Measurements from ENCODE around the gene EGLN1.
"Not testable (repeated sequence)": the region's sequence is repeated elsewhere in the genome, so short reads cannot be mapped to it uniquely, and the experiment has no call there.

EGLN1 gene

DNA sequence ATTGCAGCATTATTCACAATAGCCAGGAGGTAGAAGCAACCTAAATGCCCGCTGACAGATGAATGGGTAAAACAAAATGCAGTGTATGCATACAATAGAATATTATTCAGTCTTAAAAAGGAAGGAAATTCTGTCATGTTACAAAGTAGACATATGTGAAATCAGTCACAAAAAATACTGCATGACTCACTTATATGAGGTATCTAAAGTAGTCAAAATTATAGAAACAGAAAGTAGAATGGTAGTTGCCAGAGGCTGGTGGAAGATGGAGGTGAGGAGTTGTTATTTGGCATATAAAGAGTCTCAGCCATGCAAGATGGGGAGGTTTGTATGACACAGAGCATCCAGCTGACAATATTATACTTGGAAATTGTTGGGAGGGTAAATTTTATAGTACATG is 43.0 kb upstream of the EGLN1 start:
- no peaks in the 10 kb centered on the region for H3K4me1 ChIP-seq (ENCODE audit: insufficient read depth, low read length, severe bottlenecking)
- H3K9me2 ChIP-seq (ENCODE audit: low read depth, low read length): no peaks in the 10 kb centered on the region
- no peak overlapping the region for H3K9ac ChIP-seq (ENCODE audit: low read length)
- H4K20me1 ChIP-seq (ENCODE audit: insufficient read depth, low read length): no peaks in the 10 kb centered on the region
- no peaks in the 10 kb centered on the region for H3K27me3 ChIP-seq (ENCODE audit: insufficient read depth, low read length)
- H2AFZ ChIP-seq (ENCODE audit: low read length): no peak overlapping the region
- no peak overlapping the region for H3K4me2 ChIP-seq (ENCODE audit: low read length)
- no peak overlapping the region for H3K4me3 ChIP-seq (ENCODE audit: low read depth, low read length, poor library complexity, severe bottlenecking)
- no peaks in the 10 kb centered on the region for H3K9me3 ChIP-seq (ENCODE audit: low read length)
- TF ChIP-seq, protein P1, sequence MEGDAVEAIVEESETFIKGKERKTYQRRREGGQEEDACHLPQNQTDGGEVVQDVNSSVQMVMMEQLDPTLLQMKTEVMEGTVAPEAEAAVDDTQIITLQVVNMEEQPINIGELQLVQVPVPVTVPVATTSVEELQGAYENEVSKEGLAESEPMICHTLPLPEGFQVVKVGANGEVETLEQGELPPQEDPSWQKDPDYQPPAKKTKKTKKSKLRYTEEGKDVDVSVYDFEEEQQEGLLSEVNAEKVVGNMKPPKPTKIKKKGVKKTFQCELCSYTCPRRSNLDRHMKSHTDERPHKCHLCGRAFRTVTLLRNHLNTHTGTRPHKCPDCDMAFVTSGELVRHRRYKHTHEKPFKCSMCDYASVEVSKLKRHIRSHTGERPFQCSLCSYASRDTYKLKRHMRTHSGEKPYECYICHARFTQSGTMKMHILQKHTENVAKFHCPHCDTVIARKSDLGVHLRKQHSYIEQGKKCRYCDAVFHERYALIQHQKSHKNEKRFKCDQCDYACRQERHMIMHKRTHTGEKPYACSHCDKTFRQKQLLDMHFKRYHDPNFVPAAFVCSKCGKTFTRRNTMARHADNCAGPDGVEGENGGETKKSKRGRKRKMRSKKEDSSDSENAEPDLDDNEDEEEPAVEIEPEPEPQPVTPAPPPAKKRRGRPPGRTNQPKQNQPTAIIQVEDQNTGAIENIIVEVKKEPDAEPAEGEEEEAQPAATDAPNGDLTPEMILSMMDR (IDR thresholded peaks at IDR 0.05; ENCODE audit: low read length): no peak
- TF ChIP-seq EZH2 (IDR thresholded peaks at IDR 0.05; ENCODE audit: borderline replicate concordance, low read length): no peak
- no peaks in the 10 kb centered on the region for H3F3A ChIP-seq (ENCODE audit: insufficient read depth, low read length)
- no peaks in the 10 kb centered on the region for H3K79me2 ChIP-seq (ENCODE audit: insufficient read depth, low read length)
- no peaks in the 10 kb centered on the region for H3K36me3 ChIP-seq (ENCODE audit: insufficient read depth, low read length)
- no peak overlapping the region for H3K27ac ChIP-seq (ENCODE audit: low read depth, low read length, poor library complexity, severe bottlenecking)

DNA sequence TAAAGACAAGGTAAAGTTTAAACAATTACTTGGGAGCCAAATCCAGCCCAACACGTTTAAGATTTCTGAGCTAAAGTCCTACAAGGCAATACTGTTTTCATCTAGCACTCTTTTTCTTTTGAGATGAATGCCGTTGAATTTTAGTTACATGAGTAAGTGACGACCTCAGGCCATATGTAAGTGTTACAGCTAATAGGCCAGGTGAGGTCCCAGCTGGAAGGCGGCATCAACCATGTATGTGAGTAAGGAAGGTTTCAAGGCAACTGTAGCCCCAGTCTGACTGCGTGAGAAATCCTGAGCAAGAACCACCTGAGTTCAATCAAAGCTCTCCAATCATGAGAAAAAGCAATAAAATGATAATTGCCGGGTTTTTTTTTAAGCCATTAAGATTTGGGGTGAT is 41.5 kb upstream of the EGLN1 start:
- no peaks in the 10 kb centered on the region for H3K27me3 ChIP-seq (ENCODE audit: insufficient read depth, low read length)
- H4K20me1 ChIP-seq (ENCODE audit: insufficient read depth, low read length): no peaks in the 10 kb centered on the region
- H3K9me3 ChIP-seq (ENCODE audit: low read length): no peaks in the 10 kb centered on the region
- no peak overlapping the region for H3K9ac ChIP-seq (ENCODE audit: low read length)
- H3K9me2 ChIP-seq (ENCODE audit: low read depth, low read length): no peaks in the 10 kb centered on the region
- TF ChIP-seq, protein P1 (IDR thresholded peaks at IDR 0.05; ENCODE audit: low read length): no peak
- H3K79me2 ChIP-seq (ENCODE audit: insufficient read depth, low read length): no peaks in the 10 kb centered on the region
- H3K36me3 ChIP-seq (ENCODE audit: insufficient read depth, low read length): no peaks in the 10 kb centered on the region
- no peaks in the 10 kb centered on the region for H3F3A ChIP-seq (ENCODE audit: insufficient read depth, low read length)
- H3K27ac ChIP-seq (ENCODE audit: low read depth, low read length, poor library complexity, severe bottlenecking): no peak overlapping the region
- H3K4me2 ChIP-seq (ENCODE audit: low read length): no peak overlapping the region
- H3K4me3 ChIP-seq (ENCODE audit: low read depth, low read length, poor library complexity, severe bottlenecking): no peak overlapping the region
- no peak overlapping the region for H2AFZ ChIP-seq (ENCODE audit: low read length)
- no peaks in the 10 kb centered on the region for H3K4me1 ChIP-seq (ENCODE audit: insufficient read depth, low read length, severe bottlenecking)

GRCh38 chr1:231460614-231461013 is 38.5 kb upstream of the EGLN1 start:
- Histone ChIP-seq H3K27ac (ENCODE audit: low read depth, low read length, poor library complexity, severe bottlenecking) (no peak overlapping the region), H3K36me3 (ENCODE audit: insufficient read depth, low read length) (no peaks in the 10 kb centered on the region), H3K79me2 (ENCODE audit: insufficient read depth, low read length) (no peaks in the 10 kb centered on the region), H3K9me3 (ENCODE audit: low read length) (no peaks in the 10 kb centered on the region), H3K9me2 (ENCODE audit: low read depth, low read length) (no peaks in the 10 kb centered on the region), H4K20me1 (ENCODE audit: insufficient read depth, low read length) (no peaks in the 10 kb centered on the region), H2AFZ (ENCODE audit: low read length) (no peak overlapping the region), H3K9ac (ENCODE audit: low read length) (no peak overlapping the region), H3K4me1 (ENCODE audit: insufficient read depth, low read length, severe bottlenecking) (no peaks in the 10 kb centered on the region), H3F3A (ENCODE audit: insufficient read depth, low read length) (no peaks in the 10 kb centered on the region), H3K27me3 (ENCODE audit: insufficient read depth, low read length) (no peaks in the 10 kb centered on the region), H3K4me2 (ENCODE audit: low read length) (no peak overlapping the region), H3K4me3 (ENCODE audit: low read depth, low read length, poor library complexity, severe bottlenecking) (no peak overlapping the region)
- TF ChIP-seq, protein P1 (IDR thresholded peaks at IDR 0.05; ENCODE audit: low read length): no peak
- no peak for TF ChIP-seq EZH2 (IDR thresholded peaks at IDR 0.05; ENCODE audit: borderline replicate concordance, low read length)

- not testable (repeated sequence) for H3K4me1 ChIP-seq (ENCODE audit: insufficient read depth, low read length, severe bottlenecking); H3K27ac ChIP-seq (ENCODE audit: low read depth, low read length, poor library complexity, severe bottlenecking); H3K9ac ChIP-seq (ENCODE audit: low read length); H3K79me2 ChIP-seq (ENCODE audit: insufficient read depth, low read length); H3K4me3 ChIP-seq (ENCODE audit: low read depth, low read length, poor library complexity, severe bottlenecking); H3F3A ChIP-seq (ENCODE audit: insufficient read depth, low read length); H4K20me1 ChIP-seq (ENCODE audit: insufficient read depth, low read length); H3K4me2 ChIP-seq (ENCODE audit: low read length); H3K9me3 ChIP-seq (ENCODE audit: low read length); H3K9me2 ChIP-seq (ENCODE audit: low read depth, low read length); H3K36me3 ChIP-seq (ENCODE audit: insufficient read depth, low read length); H3K27me3 ChIP-seq (ENCODE audit: insufficient read depth, low read length); H2AFZ ChIP-seq (ENCODE audit: low read length)
These were observed 37.4 kb upstream of the EGLN1 start for GRCh38 chr1:231459438-231459837.

DNA sequence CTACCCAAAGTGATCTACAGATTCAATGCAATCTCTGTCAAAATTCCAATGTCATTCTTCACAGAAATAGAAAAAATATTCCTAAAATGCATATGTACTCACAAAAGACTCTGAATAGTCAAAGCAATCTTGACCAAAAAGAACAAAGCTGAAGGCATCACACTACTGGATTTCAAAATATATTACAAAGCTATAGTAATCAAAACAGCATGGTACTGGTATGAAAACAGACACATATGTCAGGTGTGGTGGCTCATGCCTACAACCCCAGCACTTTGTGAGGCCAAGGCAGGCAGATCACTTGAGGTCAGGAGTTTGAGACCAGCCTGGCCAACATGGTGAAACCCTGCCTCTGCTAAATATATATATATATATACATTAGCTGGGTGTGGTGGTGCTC is 35.9 kb upstream of the EGLN1 start:
- H3K9me3 ChIP-seq (ENCODE audit: low read length); H3K36me3 ChIP-seq (ENCODE audit: insufficient read depth, low read length); H3K4me1 ChIP-seq (ENCODE audit: insufficient read depth, low read length, severe bottlenecking); H3K4me3 ChIP-seq (ENCODE audit: low read depth, low read length, poor library complexity, severe bottlenecking); H3K9me2 ChIP-seq (ENCODE audit: low read depth, low read length); H2AFZ ChIP-seq (ENCODE audit: low read length); H3K4me2 ChIP-seq (ENCODE audit: low read length); H3K9ac ChIP-seq (ENCODE audit: low read length); H3K27me3 ChIP-seq (ENCODE audit: insufficient read depth, low read length); H3F3A ChIP-seq (ENCODE audit: insufficient read depth, low read length); H3K27ac ChIP-seq (ENCODE audit: low read depth, low read length, poor library complexity, severe bottlenecking); H3K79me2 ChIP-seq (ENCODE audit: insufficient read depth, low read length); H4K20me1 ChIP-seq (ENCODE audit: insufficient read depth, low read length): not testable (repeated sequence)

DNA sequence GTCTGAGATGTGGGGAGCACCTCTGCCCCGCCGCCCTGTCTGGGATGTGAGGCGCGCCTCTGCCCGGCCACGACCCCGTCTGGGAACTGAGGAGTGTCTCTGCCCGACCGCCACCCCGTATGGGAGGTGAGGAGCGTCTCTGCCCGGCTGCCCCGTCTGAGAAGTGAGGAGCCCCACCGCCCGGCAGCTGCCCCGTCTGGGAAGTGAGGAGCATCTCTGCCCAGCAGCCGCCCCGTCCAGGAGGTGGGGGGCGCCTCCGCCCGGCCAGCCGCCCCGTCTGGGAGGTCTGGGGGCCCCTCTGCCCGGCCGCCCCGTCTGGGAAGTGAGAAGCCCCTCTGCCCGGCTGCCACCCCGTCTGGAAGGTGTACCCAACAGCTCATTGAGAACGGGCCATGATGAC is 32.0 kb upstream of the EGLN1 start:
- not testable (repeated sequence) for H3K27me3 ChIP-seq (ENCODE audit: insufficient read depth, low read length); H3K9ac ChIP-seq (ENCODE audit: low read length); H3K36me3 ChIP-seq (ENCODE audit: insufficient read depth, low read length); H3K79me2 ChIP-seq (ENCODE audit: insufficient read depth, low read length); H4K20me1 ChIP-seq (ENCODE audit: insufficient read depth, low read length); H3K4me3 ChIP-seq (ENCODE audit: low read depth, low read length, poor library complexity, severe bottlenecking); H3K4me2 ChIP-seq (ENCODE audit: low read length); H3K9me2 ChIP-seq (ENCODE audit: low read depth, low read length); H3K4me1 ChIP-seq (ENCODE audit: insufficient read depth, low read length, severe bottlenecking); H3K9me3 ChIP-seq (ENCODE audit: low read length); H2AFZ ChIP-seq (ENCODE audit: low read length); H3K27ac ChIP-seq (ENCODE audit: low read depth, low read length, poor library complexity, severe bottlenecking); H3F3A ChIP-seq (ENCODE audit: insufficient read depth, low read length)
